NCI-H82 treated with DMSO at 0.1 percent for 48 hours (cell line): ENCODE data around the gene CLTCL1.
"Not testable (repeated sequence)": the region's sequence is repeated elsewhere in the genome, so short reads cannot be mapped to it uniquely, and the experiment has no call there.

Experiments used
- DNase-seq: peaks from one replicate; lab custom pipeline; 2025; ENCODE audit not compliant: unreplicated experiment; lab: John Stamatoyannopoulos, UW

Gene CLTCL1

GRCh38 chr22:19222242-19223005 lies 69.1 kb downstream of the CLTCL1 start:
- DNase-seq = no peak

- no peak for DNase-seq
Measured at GRCh38 chr22:19220867-19221266, 70.7 kb downstream of the CLTCL1 start.

- DNase-seq = no peak
Measured at GRCh38 chr22:19218541-19219233, 72.8 kb downstream of the CLTCL1 start.

GRCh38 chr22:19216579-19216978 lies 74.9 kb downstream of the CLTCL1 start:
- DNase-seq = no peak

- DNase-seq = no peak
Measured at GRCh38 chr22:19215360-19215759, 76.2 kb downstream of the CLTCL1 start.

- DNase-seq = no peak
Measured at GRCh38 chr22:19214078-19214473, 77.4 kb downstream of the CLTCL1 start.

- no peak for DNase-seq
Measured at GRCh38 chr22:19213442-19214077, 78.0 kb downstream of the CLTCL1 start.

- DNase-seq = no peak
Measured at GRCh38 chr22:19213001-19213400, 78.5 kb downstream of the CLTCL1 start.

- no peak for DNase-seq
Measured at GRCh38 chr22:19212302-19212870, 79.1 kb downstream of the CLTCL1 start.

- no peak for DNase-seq
Measured at GRCh38 chr22:19210188-19210587, 81.3 kb downstream of the CLTCL1 start.

GRCh38 chr22:19208287-19208847 lies 83.2 kb downstream of the CLTCL1 start:
- no peak for DNase-seq

- no peak for DNase-seq
Measured at GRCh38 chr22:19207884-19208283, 83.6 kb downstream of the CLTCL1 start.

GRCh38 chr22:19207401-19207808 lies 84.1 kb downstream of the CLTCL1 start:
- no peak for DNase-seq

- DNase-seq = no peak
Measured at GRCh38 chr22:19206287-19206686, 85.2 kb downstream of the CLTCL1 start.

GRCh38 chr22:19204640-19205039 lies 86.9 kb downstream of the CLTCL1 start:
- no peak for DNase-seq

GRCh38 chr22:19203834-19204233 lies 87.7 kb downstream of the CLTCL1 start:
- DNase-seq = no peak

GRCh38 chr22:19202799-19203186 lies 88.7 kb downstream of the CLTCL1 start:
- DNase-seq = not testable (repeated sequence)

- no peak for DNase-seq
Measured at GRCh38 chr22:19201869-19202798, 89.4 kb downstream of the CLTCL1 start.

- no peak for DNase-seq
Measured at GRCh38 chr22:19201130-19201868, 90.2 kb downstream of the CLTCL1 start.

GRCh38 chr22:19199479-19199878 lies 92.0 kb downstream of the CLTCL1 start:
- no peak for DNase-seq
